ENCODE results near the gene DNAH3. TPM values are rescaled to one million over a fixed set of nuclear protein-coding genes. Genes with fewer than 3 reads are reported as not detected.
"Not testable (repeated sequence)": the region's sequence is repeated elsewhere in the genome, so short reads cannot be mapped to it uniquely, and the experiment has no call there.

Gene DNAH3
- total RNA-seq, 2 donors from 2014 or later: 4.8 to 4.9 TPM

GRCh38 chr16:20938426-20938825, 212.2 kb downstream of the DNAH3 start:
- no peak for DNase-seq
- intact Hi-C loops (cut with DNase I, micrococcal nuclease): no loop called here
- ATAC-seq: no peak

GRCh38 chr16:20937736-20938135, 212.9 kb downstream of the DNAH3 start:
- ATAC-seq: peak; percentile 97
- intact Hi-C loops (cut with DNase I, micrococcal nuclease): no loop called here
- DNase-seq: peak; percentile 50 to 52

- DNase-seq (no peak), ATAC-seq (no peak)
- intact Hi-C loops (cut with DNase I, micrococcal nuclease): no loop called here
Measured at GRCh38 chr16:20933589-20933988, 217.1 kb downstream of the DNAH3 start.

- intact Hi-C loops (cut with DNase I, micrococcal nuclease): no loop called here
- ATAC-seq: no peak
Measured at GRCh38 chr16:20931066-20931600, 219.5 kb downstream of the DNAH3 start.

DNA sequence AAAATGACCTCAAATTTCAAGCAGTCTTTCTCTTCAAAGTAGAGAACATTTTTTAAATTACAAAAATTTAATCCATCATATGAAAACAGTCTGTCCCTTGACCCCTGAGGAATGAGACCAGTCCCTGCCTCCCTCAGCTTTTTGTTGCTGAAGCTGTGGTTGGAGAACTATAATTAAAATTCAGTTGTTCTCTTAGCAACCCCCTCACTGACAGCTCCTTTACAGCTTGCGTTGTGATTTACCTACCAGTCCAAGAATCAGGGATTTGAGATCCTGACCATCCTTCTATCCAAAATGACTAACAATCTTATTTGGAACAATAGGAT, 220.3 kb downstream of the DNAH3 start:
- no peak for ATAC-seq

More at GRCh38 chr16:20931066-20931600, 219.5 kb downstream of the DNAH3 start:
- DNase-seq: no peak

DNA sequence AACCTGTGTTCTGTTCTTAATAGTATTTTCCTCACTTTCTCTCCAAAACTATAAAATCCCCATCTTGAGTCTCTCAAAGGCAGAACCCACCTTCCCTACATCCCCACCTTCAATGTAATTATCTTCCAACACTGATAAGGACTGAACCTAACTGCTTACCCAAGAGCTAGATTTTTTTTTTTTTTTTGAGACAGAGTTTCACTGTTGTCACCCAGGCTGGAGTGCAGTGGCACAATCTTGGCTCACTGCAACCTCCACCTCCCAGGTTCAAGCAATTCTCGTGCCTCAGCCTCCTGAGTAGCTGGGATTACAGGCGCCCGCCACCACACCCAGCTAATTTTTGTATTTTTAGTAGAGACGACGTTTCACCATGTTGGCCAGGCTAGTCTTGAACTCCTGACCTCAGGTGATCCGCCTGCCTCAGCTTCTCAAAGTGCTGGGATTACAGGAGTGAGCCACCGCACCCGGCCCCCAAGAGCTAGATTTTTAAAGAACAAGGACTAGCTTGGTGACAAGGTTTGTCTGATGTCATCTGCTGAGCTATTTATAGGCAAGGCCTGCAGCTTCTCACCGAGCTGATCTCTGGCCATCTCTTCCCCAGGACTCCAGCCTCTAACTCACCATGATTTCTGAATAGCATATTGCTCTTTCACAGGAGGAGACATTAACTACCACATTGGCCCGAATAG, 220.8 kb downstream of the DNAH3 start:
- intact Hi-C loops (cut with DNase I, micrococcal nuclease); ATAC-seq; DNase-seq: not testable (repeated sequence)

More for the DNA sequence above, 220.3 kb downstream of the DNAH3 start:
- intact Hi-C loops (cut with DNase I, micrococcal nuclease): no loop called here
- DNase-seq: no peak

DNA sequence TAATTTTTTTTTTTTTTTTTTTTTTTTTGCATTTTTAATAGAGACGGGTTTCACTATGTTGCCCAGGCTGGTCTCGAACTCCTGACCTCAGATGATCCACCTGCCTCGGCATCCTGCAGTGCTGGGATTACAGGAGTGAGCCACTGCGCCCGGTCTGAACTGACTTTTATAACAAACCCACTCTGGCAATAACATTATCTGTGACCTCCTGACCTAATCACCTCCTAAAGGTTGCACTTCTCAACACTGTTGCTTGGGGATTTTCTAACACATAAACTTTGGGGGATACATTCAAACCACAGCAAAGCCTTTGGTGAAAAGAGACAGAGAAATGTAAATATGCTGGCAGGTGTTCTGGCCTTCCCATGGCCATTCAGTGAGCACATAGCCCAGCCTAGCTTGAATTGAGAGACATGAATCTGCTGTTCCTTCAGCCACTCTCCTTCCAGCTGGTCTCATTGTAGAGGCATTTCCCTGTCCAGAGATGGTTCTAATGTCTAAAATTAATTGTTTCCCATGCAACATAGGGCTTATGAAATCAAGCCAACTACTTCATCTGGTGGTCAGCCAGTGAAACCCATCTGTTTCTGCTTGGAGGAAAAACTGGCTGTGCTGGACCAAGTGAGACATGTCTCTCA, 221.8 kb downstream of the DNAH3 start:
- ATAC-seq: no peak
- intact Hi-C loops (cut with DNase I, micrococcal nuclease): no loop called here
- no peak for DNase-seq

- ATAC-seq: peak; percentile 80
Measured at GRCh38 chr16:20925751-20926150, 224.9 kb downstream of the DNAH3 start.

GRCh38 chr16:20923876-20924275, 226.8 kb downstream of the DNAH3 start:
- intact Hi-C loops (cut with DNase I, micrococcal nuclease): no loop called here
- no peak for ATAC-seq
- no peak for DNase-seq

More at GRCh38 chr16:20925751-20926150, 224.9 kb downstream of the DNAH3 start:
- DNase-seq: no peak
- intact Hi-C loops (cut with DNase I, micrococcal nuclease): no loop called here

DNA sequence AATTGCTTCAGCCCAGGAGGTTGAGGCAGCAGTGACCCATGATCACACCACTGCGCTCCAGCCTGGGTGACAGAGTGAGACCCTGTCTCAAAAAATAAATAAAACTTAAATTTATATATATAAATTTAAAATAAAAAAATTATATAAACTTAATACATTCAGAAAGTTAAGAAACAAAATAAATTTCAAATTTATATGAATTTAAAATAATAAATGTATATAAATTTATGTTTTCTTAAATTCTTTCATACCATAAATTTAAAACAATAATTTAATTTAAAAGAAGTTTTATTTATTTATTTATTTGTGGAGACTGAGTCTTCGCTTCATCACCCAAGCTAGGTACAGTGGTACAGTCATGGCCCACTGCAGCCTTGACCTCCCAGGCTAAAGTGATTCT, 229.8 kb downstream of the DNAH3 start:
- no peak for ATAC-seq
- intact Hi-C loops (cut with DNase I, micrococcal nuclease): no loop called here

GRCh38 chr16:20920091-20920490, 230.6 kb downstream of the DNAH3 start:
- no peak for DNase-seq
- intact Hi-C loops (cut with DNase I, micrococcal nuclease): no loop called here
- no peak for ATAC-seq

More for the DNA sequence above, 229.8 kb downstream of the DNAH3 start:
- DNase-seq: no peak

- DNase-seq: no peak
- intact Hi-C loops (cut with DNase I, micrococcal nuclease): loop anchor here in 1 of 2 donors (10.0 kb wide), 1 partner anchor 54 kb away; no protein-coding TSS in a partner anchor
- ATAC-seq: no peak
Measured at GRCh38 chr16:20918486-20919239, 232.0 kb downstream of the DNAH3 start.

DNA sequence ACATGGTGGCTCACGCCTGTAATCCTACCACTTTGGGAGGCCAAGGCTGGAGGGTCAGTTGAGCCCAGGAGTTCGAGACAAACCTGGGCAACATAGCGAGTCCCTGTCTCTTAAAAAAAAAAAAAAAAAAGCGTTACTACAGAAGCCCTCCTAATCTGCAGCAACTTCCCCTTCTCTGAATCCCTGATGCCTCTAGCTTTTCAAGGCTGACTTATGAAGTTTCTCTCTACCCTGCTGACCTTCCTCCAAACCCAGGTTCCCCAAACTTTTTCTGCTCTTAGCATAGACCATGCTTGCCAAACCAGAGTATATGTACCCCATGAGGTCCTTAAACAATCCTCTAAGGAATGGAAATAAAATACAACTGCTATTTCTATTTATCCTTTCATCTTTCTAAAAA, 233.7 kb downstream of the DNAH3 start:
- intact Hi-C loops (cut with DNase I, micrococcal nuclease): loop anchor here in 1 of 2 donors (10.0 kb wide), 1 partner anchor 52 kb away; no protein-coding TSS in a partner anchor
- ATAC-seq: no peak
- DNase-seq: no peak

DNA sequence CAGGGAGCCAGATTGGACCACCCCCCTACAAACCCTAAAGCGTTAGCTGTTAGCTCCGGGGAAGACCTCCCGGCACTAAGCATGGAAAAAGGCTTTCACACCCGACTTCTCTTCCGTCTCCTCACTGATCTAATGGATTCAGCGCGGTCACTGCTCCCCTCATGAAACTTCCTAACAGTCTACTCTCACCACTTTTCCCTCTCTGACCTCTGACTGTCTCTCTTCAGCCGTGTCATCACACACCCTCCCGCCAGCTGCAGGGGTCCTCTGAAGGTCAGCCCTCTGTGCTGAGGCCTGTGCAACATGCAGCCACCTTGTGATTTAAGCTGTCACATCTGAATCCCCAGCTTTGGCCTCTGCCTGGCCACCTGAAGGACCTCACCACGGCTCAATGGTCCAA, 234.4 kb downstream of the DNAH3 start:
- DNase-seq (no peak), ATAC-seq (no peak)
- intact Hi-C loops (cut with DNase I, micrococcal nuclease): loop anchor here in 1 of 2 donors (10.0 kb wide), 1 partner anchor 51 kb away; no protein-coding TSS in a partner anchor

GRCh38 chr16:20911361-20911760, 239.3 kb downstream of the DNAH3 start:
- intact Hi-C loops (cut with DNase I, micrococcal nuclease): loop anchor here in 1 of 2 donors (10.0 kb wide), 1 partner anchor 47 kb away; no protein-coding TSS in a partner anchor
- ATAC-seq: no peak

GRCh38 chr16:20910781-20911321, 239.8 kb downstream of the DNAH3 start:
- DNase-seq: no peak
- intact Hi-C loops (cut with DNase I, micrococcal nuclease): loop anchor here in 1 of 2 donors (10.0 kb wide), 1 partner anchor 46 kb away; no protein-coding TSS in a partner anchor
- peak; percentile 75 for ATAC-seq

More at GRCh38 chr16:20911361-20911760, 239.3 kb downstream of the DNAH3 start:
- DNase-seq: no peak

DNA sequence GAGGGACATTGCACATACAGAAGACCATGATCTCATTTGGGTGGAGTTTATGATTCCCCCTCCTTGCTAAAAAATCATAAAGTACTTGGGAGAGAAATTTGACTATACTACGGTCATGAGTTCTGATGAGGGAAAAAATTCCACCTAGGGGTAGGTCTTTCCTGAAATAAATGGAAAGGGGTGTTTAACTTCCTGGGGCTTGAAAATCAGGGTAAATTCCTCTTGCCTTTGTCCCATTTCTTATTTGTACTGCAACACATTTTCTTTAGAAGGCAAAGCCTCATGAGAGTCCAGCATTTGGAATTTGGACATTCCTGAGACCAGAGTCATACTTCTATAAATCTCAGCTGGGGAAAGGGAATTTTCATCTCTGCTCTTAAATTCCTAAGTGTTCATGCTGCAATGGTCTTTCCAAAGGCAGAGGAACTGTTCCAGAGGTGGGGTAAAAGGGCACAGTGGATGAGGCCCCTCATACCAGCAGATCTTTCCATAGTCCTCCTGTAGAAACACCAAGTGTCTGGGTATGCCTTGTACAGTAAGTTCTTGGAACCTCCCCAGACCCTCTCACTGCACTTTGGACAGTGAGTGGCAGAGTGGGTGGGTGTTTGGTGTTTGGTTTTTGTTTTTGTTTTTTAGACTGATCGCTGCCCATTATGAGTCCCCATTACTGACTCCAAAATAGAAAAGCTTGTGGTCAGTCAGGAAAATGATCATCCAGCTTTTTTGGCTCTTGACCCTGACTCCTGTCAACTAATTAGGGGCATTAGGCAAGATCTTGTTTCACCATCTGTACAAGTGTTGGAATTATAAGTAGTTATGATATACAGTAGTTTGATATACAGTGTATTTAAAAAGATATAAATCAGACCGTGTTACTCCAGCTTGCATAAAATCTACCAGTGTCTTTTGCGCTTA, 244.0 kb downstream of the DNAH3 start:
- DNase-seq: no peak
- intact Hi-C loops (cut with DNase I, micrococcal nuclease): no loop called here
- no peak for ATAC-seq

- ATAC-seq: no peak
- intact Hi-C loops (cut with DNase I, micrococcal nuclease): no loop called here
Measured at GRCh38 chr16:20905576-20905975, 245.1 kb downstream of the DNAH3 start.

More at GRCh38 chr16:20905576-20905975, 245.1 kb downstream of the DNAH3 start:
- no peak for DNase-seq
